GM03348 (cell line): ENCODE data around the gene NPSR1.
A peak's percentile ranks its signal among the peaks of the same experiment; 100 is the strongest.

Experiments used
- DNase-seq: peaks from one replicate; pipeline ENCODE4 v3.0.0; 2012; ENCODE audit warnings: low spot score

NPSR1 gene

DNA sequence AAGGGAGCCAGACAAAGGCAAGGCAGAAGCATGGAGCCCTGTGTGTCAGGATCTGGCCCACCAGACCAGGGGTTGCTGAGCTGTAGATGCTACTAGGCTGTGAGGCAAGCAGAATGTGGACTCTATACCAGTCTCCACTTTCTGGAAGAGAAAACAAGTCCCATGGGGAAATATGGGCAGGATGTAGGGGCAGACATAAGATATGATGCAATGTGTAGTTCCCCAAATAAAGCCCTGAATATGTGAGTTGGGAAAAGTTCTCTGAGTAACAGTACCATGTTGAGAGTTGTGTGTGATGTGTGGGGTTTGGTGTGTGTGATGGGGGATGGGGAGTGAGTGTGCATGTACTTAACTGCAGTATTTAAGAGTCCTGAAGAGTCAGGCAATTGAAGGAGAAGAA lies 62.3 kb downstream of the NPSR1 start:
- no peak for DNase-seq

GRCh38 chr7:34723338-34723737 lies 65.3 kb downstream of the NPSR1 start:
- no peak for DNase-seq

DNA sequence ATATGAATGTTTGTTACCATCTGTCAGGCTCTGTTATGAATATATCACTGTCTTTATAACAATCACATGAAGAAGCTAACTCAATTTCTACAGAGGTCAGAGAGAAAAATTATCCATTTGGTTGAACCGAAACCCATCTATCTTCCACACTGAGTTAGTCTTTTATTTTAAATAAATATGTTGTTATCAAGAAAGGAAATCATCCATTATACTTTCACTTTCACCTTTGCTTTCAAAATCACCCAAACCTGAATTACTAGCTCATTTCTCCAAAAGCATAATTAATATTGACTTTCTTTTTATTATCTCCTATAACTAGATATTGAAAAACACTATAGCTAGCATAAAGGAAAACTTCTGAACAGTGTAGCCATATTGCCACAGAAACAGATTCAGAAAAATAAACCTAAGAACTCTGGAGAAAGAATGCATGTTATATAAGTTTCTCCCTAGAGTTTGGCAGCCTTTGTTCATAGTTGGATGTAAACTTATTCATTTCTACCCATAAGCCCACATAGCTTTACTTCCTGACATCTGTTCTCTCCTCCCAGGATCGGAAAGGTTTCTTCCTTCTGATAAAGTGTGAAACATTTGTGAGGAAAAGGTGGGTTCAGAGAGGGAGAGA lies 66.0 kb downstream of the NPSR1 start:
- no peak for DNase-seq

GRCh38 chr7:34726221-34726620 lies 68.2 kb downstream of the NPSR1 start:
- DNase-seq: no peak

GRCh38 chr7:34727464-34727995 lies 69.5 kb downstream of the NPSR1 start:
- DNase-seq: no peak

- no peak for DNase-seq
These were observed 70.1 kb downstream of the NPSR1 start for GRCh38 chr7:34728156-34728555.

DNA sequence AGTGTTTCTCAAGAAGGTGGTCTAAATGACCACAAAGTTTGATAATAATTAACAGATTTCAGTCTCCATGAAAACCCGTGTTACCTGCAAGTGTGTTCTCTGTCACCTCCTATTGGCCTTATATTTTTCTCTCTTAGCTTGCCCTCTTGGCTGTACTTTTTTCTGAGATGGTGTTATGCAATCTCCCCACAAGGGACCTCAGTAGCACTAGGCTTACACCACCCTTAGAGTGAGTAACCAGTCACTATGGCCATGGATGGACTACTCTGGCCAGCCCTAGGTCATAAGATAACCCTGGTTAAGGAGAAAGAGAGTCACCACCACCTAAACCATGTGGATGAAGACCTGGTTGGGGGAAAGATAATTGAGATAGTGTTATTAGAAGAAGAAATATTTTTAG lies 76.8 kb downstream of the NPSR1 start:
- DNase-seq: no peak

GRCh38 chr7:34735526-34735925 lies 77.5 kb downstream of the NPSR1 start:
- DNase-seq: no peak

DNA sequence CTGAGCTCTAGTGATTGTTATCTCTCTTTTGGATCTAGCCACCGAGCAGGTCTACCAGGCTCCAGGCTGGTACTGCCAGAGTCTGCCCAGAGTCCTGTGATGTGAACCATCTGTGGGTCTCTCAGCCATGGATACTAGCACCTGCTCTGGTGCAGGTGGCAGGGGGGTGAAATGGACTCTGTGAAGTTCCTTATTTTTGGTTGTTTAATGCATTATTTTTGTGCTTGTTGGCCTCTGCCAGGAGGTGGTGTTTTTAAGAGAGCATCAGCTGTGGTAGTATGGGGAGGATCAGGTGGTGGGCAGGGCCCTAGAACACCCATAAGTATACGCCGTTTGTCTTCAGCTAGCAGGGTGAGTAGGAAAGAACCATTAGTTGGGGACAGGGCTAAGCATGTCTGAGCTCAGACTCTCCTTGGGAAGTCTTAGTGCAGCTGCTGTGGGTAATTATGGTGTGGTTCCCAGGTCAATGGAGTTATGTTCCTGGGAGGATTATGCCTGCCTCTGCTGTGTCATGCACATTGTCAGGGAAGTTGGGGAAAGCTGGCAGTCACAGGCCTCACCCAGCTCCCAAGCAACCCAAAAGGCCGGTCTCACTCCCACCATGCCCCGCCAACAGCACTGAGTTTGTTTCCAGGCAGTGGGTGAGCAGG lies 81.8 kb downstream of the NPSR1 start:
- no peak for DNase-seq

DNA sequence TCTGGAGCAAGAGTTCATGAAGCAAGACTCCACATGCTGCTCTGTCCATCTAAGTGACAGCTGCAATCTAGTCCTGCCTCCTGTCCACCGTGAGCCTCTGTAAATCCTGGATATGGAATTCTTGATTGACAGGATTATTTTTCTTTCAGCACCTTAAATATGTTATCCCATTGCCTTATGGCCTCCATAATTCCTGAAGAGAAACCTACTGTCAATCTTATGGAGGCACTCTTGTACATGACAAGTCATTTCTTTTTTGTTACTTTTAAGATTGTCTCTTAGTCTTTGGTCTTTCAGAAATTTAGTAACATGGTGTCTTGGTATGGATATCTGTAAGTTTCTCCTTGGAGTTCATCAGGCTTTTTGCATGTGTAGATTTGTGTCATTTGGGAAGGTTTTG lies 82.8 kb downstream of the NPSR1 start:
- no peak for DNase-seq

DNA sequence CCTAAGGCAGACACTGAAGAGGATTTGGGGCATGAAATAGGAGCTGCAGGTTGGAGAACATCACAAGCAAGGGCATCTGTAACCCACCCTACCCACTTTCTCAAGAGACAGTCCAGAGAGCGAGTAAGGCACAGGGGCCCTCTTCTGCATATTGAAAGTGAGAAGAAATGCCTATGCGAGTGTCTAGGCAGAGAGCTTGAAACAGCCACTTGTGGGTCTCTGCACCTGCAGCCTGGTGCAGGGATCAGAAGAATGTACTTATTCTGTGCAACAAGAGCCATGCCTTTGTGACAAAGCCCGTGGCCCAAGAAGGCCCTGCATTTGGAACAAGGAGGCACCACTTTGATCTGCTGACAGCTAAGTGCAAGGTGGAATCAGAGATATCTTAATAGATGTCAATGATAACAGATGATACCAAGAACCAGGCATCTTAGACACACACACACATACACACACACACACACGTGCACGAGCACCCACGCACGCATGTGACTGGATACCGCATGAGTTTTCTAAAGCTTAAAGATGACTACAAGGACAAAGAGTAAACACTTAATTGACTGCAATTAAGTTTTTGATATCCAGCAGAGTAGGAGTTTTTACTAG lies 89.3 kb downstream of the NPSR1 start:
- no peak for DNase-seq

DNA sequence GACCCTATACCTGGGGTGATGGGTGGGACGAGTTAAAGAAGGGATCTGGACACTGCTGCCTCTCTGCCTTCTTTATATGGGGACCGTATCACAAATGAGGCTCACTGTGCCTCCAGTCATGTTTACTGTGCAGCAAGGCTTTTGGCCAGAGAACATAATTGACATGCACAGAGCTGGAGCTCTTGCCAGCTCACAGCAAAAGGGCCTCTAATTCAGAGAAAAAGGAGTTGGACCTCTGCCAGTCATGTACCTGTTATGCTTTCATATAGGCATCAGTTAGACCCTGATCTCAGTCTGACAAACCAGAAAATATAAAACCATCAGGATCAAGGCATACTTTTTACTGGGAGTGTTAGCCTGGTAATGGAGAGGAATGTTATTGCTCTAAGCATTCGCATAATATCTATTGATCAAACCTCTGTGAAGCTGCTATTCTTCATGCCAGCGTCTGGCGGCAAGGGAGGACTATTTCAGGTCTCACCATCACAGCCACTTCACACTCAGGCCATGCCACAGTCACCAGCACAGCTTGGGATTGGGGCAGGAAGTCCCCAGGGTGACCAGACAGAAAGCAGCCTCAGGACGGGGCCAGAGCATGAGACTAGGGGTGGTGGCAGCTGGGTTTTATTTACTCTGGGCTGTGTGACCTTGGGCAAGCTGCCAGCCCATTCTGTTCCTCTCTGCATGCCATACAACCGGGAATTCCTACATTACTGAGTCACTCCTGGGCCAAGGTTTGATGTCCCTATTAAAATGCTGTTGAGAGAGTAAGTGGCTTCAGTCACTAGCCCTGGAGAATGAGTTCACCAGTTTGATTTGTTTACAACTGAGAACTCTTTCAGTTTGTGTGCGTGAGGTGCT lies 90.1 kb downstream of the NPSR1 start:
- DNase-seq: peak; percentile 49

DNA sequence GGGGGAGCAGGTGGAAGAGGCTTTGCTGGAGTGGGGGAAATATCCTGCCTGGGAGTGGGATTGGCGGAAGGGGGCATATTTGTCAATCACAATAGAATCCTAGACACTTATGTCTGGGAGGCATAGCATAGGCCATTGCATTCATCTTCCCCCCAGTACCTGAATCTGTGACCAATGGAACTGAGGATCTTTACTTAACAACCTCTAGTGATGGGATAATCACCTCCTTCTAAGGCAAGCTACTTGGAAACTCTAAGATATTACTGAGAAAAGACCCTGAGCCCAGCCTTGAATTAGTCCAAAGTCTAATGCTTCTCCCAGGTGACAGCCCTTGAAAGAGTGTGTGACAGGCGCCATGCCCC lies 90.7 kb downstream of the NPSR1 start:
- DNase-seq: no peak

GRCh38 chr7:34749446-34749845 lies 91.4 kb downstream of the NPSR1 start:
- DNase-seq: no peak

GRCh38 chr7:34750209-34750608 lies 92.2 kb downstream of the NPSR1 start:
- no peak for DNase-seq

DNA sequence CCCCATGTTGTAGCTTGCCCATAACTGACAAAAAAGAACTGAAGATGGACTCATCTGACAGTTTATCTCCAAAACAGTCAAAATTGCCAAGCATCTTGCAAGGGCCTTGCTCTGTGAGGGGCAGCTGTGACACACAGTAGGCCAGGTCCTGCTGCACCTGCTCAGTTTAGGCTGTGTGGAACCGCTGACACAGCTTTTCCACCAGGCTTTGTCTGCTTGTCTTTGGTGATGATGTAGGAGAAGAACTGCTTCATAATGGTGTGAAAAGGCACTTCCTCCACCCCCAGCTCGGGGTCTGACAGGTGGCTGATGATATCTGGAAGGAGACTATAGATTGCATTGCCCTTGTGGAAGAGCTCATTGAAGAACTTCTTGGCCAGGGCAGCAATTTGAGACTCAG lies 92.6 kb downstream of the NPSR1 start:
- no peak for DNase-seq

DNA sequence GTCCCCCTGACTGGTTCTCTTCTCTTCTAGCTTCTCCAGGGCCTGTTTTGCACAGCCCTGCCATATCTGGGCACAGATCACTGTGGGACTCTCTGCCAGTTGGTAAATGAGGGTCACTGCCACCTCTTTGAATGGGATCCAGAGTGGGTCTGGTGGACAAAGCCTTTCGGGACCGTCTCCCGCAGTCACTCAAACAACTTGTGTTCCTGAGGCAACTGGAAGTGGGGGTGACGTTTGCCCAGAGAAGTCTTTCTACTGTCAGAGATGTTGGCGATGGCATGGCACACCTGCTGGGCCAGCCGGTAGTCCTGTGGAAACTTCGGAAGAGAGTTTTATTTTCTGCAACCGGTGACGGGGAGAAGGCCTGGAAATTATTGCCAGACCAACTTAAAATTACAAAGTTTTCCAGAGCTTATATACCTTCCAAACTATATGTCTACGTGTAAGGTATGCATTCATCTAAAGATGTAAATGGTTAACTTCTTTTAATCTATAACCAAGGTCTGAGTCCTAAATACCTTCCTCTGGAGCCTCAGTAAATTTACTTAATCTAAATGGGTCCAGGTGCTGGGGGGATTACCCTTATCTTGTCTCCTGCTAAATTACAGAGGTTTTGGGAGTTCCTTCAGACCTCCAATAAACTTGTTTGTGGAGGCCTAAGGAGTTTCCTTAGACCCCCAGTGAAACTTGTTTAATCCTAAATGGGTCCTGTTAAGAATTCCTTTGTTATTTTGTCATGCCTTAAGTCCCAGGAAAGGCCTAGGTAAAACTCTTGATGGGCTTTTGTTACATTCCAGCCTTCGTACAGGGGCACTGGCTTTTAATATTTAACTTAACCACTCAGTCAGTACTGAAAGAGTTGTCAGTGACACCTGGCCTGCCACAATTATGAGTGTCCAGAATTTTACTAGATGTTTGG lies 94.0 kb downstream of the NPSR1 start:
- no peak for DNase-seq

DNA sequence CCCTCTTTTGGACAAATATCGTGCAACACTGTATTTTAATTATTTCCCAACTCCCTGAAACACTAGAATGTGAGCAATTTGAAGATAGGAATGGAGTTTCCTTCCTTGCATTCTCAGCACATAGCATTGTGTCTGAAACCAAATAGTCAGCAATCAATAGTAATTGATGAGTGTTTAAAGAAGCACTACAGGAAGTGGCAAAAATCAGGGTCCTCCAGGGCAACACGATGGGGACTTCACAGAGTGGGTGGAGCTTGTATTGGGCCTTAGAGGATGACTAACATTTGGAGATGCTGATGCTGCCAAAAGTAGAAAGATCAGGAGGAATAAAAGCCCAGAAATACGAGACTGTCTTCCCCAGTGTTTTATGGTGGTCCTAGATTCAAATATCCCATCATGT lies 94.9 kb downstream of the NPSR1 start:
- DNase-seq: no peak

DNA sequence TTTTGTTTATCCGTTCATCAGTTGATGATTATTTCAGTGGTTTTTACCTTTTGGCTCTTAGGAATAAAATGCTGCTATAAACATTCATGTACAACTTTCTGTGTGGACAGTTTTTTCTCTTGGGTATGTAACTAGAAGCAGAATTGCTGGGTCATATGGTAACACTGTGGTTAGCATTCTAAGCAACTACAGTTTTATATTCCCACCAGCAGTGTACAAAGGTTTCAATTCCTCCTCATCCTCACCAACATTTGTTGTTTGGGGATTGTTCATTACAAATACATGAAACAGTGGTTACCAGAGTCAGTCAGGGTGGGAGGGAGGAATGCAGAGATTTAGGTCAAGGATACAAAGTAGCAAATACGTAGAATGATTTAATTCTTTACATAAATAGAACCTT lies 97.0 kb downstream of the NPSR1 start:
- DNase-seq: no peak

- DNase-seq: no peak
These were observed 98.0 kb downstream of the NPSR1 start for GRCh38 chr7:34756025-34756437.

DNA sequence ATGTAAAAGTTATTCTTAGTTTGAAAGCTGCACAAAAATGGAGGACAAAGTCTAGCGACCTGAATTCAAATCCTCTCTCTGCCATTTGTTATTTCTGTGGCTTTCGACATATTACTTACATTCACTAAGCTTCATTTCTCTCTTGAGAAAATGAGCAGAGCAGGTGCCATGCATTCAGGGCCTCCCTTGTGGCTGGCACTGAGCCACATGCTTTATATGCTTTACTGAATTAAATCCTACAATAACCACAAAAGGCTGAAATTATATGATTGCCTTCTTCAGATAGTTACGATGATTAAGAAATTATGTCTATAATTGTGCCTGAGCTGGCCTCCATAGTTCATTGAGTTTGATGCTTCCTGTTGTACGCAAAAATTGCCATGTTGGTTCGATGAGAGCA lies 98.7 kb downstream of the NPSR1 start:
- DNase-seq: no peak
